HPDE6-E6E7 (cell line): Measurements from ENCODE around the gene LTA.
"Not testable (repeated sequence)": the region's sequence is repeated elsewhere in the genome, so short reads cannot be mapped to it uniquely, and the experiment has no call there.

Source experiments
- DNase-seq: peaks from one replicate; pipeline ENCODE4 v3.0.0; 2011; ENCODE audit warnings: missing footprints; ENCODE audit errors: extremely low spot score

Gene LTA

GRCh38 chr6:31586599-31587281 is 14.7 kb downstream of the LTA start:
- DNase-seq, result no peak

- no peak for DNase-seq
Measured at GRCh38 chr6:31587791-31588777, 16.0 kb downstream of the LTA start.

- DNase-seq, result no peak
Measured at GRCh38 chr6:31588871-31589650, 17.0 kb downstream of the LTA start.

GRCh38 chr6:31590691-31591090 is 18.6 kb downstream of the LTA start:
- DNase-seq, result not testable (repeated sequence)

GRCh38 chr6:31592396-31592771 is 20.3 kb downstream of the LTA start:
- no peak for DNase-seq

- no peak for DNase-seq
Measured at GRCh38 chr6:31597006-31597405, 24.9 kb downstream of the LTA start.

- no peak for DNase-seq
Measured at GRCh38 chr6:31607317-31607716, 35.2 kb downstream of the LTA start.

- DNase-seq, result no peak
Measured at GRCh38 chr6:31609519-31610406, 37.7 kb downstream of the LTA start.

- DNase-seq, result no peak
Measured at GRCh38 chr6:31610968-31611367, 38.9 kb downstream of the LTA start.

- no peak for DNase-seq
Measured at GRCh38 chr6:31614075-31614619, 42.1 kb downstream of the LTA start.

GRCh38 chr6:31614684-31615578 is 42.8 kb downstream of the LTA start, which contains the start of gene AIF1:
AIF1 (plus strand) TSS chr6:31615234; CDS start chr6:31615330, 96 bp downstream.
- no peak for DNase-seq

- DNase-seq, result no peak
Measured at GRCh38 chr6:31615748-31616147, 43.7 kb downstream of the LTA start.

- no peak for DNase-seq
Measured at GRCh38 chr6:31617010-31617409, 44.9 kb downstream of the LTA start.

- peak; percentile 98 for DNase-seq
Measured at GRCh38 chr6:31619805-31620585, 47.9 kb downstream of the LTA start.

GRCh38 chr6:31620586-31621319 is 48.7 kb downstream of the LTA start, which contains the start of gene PRRC2A:
PRRC2A (plus strand) TSS chr6:31620715; CDS start chr6:31622790, 2,075 bp downstream.
- DNase-seq, result peak; percentile 41

GRCh38 chr6:31621320-31621939 is 49.3 kb downstream of the LTA start:
- DNase-seq, result no peak

- no peak for DNase-seq
Measured at GRCh38 chr6:31621991-31622390, 49.9 kb downstream of the LTA start.

- peak; percentile 25 for DNase-seq
Measured at GRCh38 chr6:31622684-31623091, 50.6 kb downstream of the LTA start.
